Measurements from ENCODE around the gene PLA2G12A. TPM values are rescaled to one million over a fixed set of nuclear protein-coding genes. Genes with fewer than 3 reads are reported as not detected.

Gene PLA2G12A
- total and polyA plus RNA-seq, 9 of the 15 experiments (the other 6 are each of a cell fraction or from before 2014, with no cell fraction given), result 24.2 to 226 (median 80.5) TPM

- ATAC-seq, result peak; percentile 90
- ChIA-PET CTCF (ENCODE audit: low intra/inter-chr PET ratio) (interaction anchor here (1.4 to 1.9 kb wide), 3 partner anchors 100 to 124 kb away, joined by 5 to 7 read pairs (median 7); no protein-coding TSS in a partner anchor), POLR2A (interaction anchor here (0.5 to 2.1 kb wide), 7 partner anchors 9 to 1911 kb away, joined by 3 to 6 read pairs (median 4); no protein-coding TSS in a partner anchor)
- no TSS peak for BruUV-seq (replicated peaks)
- FAIRE-seq, result no peak
- peak within 1 kb of the TSS; percentile 82 for H3K27ac ChIP-seq (ENCODE audit: extremely low read depth, low read depth, low read length)
- WGBS (ENCODE audit: insufficient coverage, low coverage, missing lambda C conversion rate), result under 1% methylated on average over 52 of the region's 72 CpGs
- H3K9me3 ChIP-seq (replicated peaks; ENCODE audit: control insufficient read depth, insufficient read depth, low read depth, low read length), result no peaks in the 10 kb centered on the region
- no peaks in the 10 kb centered on the region for H3K9me1 ChIP-seq (ENCODE audit: control insufficient read depth, insufficient read depth, low read length)
- H3K4me2 ChIP-seq (ENCODE audit: insufficient read depth, low read length), result peak within 1 kb of the TSS; percentile 85
- H3K36me3 ChIP-seq (ENCODE audit: control insufficient read depth, insufficient read depth, low read length), result peaks cover 26% of the 10 kb centered on the region
- peaks cover 22 to 24% of the 10 kb centered on the region in 2 experiments for H3K4me1 ChIP-seq (replicated peaks in 1 of 2; ENCODE audit: control insufficient read depth in 2 of 2, insufficient read depth in 2 of 2, low read length in 2 of 2)
- peak; percentile 83 to 88 (median 85) for DNase-seq (ENCODE audit: extremely low read depth in 1 of 4, low spot score in 3 of 4)
- peaks cover 34% of the 10 kb centered on the region for H3K79me2 ChIP-seq (ENCODE audit: control insufficient read depth, insufficient read depth, low read length)
- H3K27me3 ChIP-seq (ENCODE audit: control insufficient read depth in 2 of 2, insufficient read depth in 2 of 2, low read length in 2 of 2), result no peaks in the 10 kb centered on the region
- in situ Hi-C loops (cut with MboI) (no loop called here), intact Hi-C loops (cut with micrococcal nuclease) (loop anchor here (2.0 to 10.0 kb wide), 3 partner anchors 26 to 272 kb away; partner anchors contain the start of gene GAR1)
- peak within 1 kb of the TSS; percentile 86 to 94 for H3K9ac ChIP-seq (ENCODE audit: insufficient read depth in 1 of 2, low read depth in 2 of 2, low read length in 2 of 2)
- peak within 1 kb of the TSS; percentile 80 for H3K4me3 ChIP-seq
- no peaks in the 10 kb centered on the region; the same call in 1 of the 2 replicates for H4K20me1 ChIP-seq (replicated peaks; ENCODE audit: control insufficient read depth, insufficient read depth, low read length)
- H2AFZ ChIP-seq (ENCODE audit: low read depth, low read length), result peak within 1 kb of the TSS; percentile 91
- TF ChIP-seq HBP1 (CRISPR knock-in tag; IDR thresholded peaks at IDR 0.05), result no peak
- TF ChIP-seq HDAC3 (IDR thresholded peaks at IDR 0.05; ENCODE audit: borderline replicate concordance, partially characterized antibody), result no peak
- no peak for TF ChIP-seq NR1H2 (CRISPR knock-in tag; IDR thresholded peaks at IDR 0.05)
- no peak for TF ChIP-seq SMAD1 (IDR thresholded peaks at IDR 0.05; ENCODE audit: low read depth, low read length, partially characterized antibody)
- TF ChIP-seq RBM25 (IDR thresholded peaks at IDR 0.05; ENCODE audit: low read depth, low read length, severe bottlenecking), result no peak
- TF ChIP-seq FUS (optimal IDR thresholded peaks at IDR 0.05; ENCODE audit: low read depth, low read length), result no peak
- TF ChIP-seq ZNF512 (tag; IDR thresholded peaks at IDR 0.05), result no peak
- no peak for TF ChIP-seq FOXM1 (IDR thresholded peaks at IDR 0.05; ENCODE audit: low read depth)
- TF ChIP-seq FOXM1 (CRISPR knock-in tag; IDR thresholded peaks at IDR 0.05; ENCODE audit: low read depth), result no peak
- peak; percentile 61; the same call in 1 of the 2 replicates for TF ChIP-seq ILF3 (IDR thresholded peaks at IDR 0.05; ENCODE audit: borderline replicate concordance)
- TF ChIP-seq ARID1B (IDR thresholded peaks at IDR 0.05), result 0 out of 2 replicates have a peak, but pooled peaks have one; percentile 9
- TF ChIP-seq NRF1 (conservative IDR thresholded peaks at IDR 0.05 in 1 of 2, IDR thresholded peaks at IDR 0.05 in 1 of 2), result peak; percentile 54 to 59
- TF ChIP-seq NCOA2 (IDR thresholded peaks at IDR 0.05; ENCODE audit: partially characterized antibody in 2 of 2), result no peak
- TF ChIP-seq SMAD2 (IDR thresholded peaks at IDR 0.05; ENCODE audit: low read depth, low read length), result no peak
- no peak for TF ChIP-seq DDX20 (tag; IDR thresholded peaks at IDR 0.05; ENCODE audit: low read depth)
- TF ChIP-seq C11orf30 (IDR thresholded peaks at IDR 0.05; ENCODE audit: low read depth), result no peak
- peak; percentile 56; the same call in 1 of the 2 replicates for TF ChIP-seq ATF7 (IDR thresholded peaks at IDR 0.05)
- no peak for TF ChIP-seq SETDB1 (IDR thresholded peaks at IDR 0.05; ENCODE audit: low read length)
- no peak for TF ChIP-seq ZNF212 (CRISPR knock-in tag; IDR thresholded peaks at IDR 0.05)
- TF ChIP-seq POLR2H (tag; IDR thresholded peaks at IDR 0.05; ENCODE audit: low read depth), result peak; percentile 63
- no peak for TF ChIP-seq HOXB6 (CRISPR knock-in tag; IDR thresholded peaks at IDR 0.05; ENCODE audit: borderline replicate concordance)
Observed at GRCh38 chr4:109702950-109703663, 26.8 kb downstream of the PLA2G12A start, which contains the start of gene CASP6. Gene CASP6 (minus strand): TSS chr4:109703445. CDS start chr4:109703395, 50 bp downstream.

Data from K562 (cell line).